Right atrium auricular region (tissue), 2 donors: Measurements from ENCODE around the gene F8. TPM values are rescaled to one million over a fixed set of nuclear protein-coding genes. Genes with fewer than 3 reads are reported as not detected.
"Not testable (repeated sequence)": the region's sequence is repeated elsewhere in the genome, so short reads cannot be mapped to it uniquely, and the experiment has no call there.

Source experiments
- DNase-seq: peaks from one replicate; pipeline ENCODE4 v3.0.0-alpha.2; 2019; ENCODE audit warnings: low spot score
- H3K27ac ChIP-seq, 2 donors: fragments of 200-600 bp; sonication (generic); 1 replicate in 1 of 2; 2 replicates in 1 of 2; pipeline ENCODE4 v1.5.1; 2016 to 2019
- H3K27me3 ChIP-seq, 2 donors: fragments of 200-600 bp; sonication (generic); one replicate each; pipeline versions ENCODE4 v1.5.1 to v1.6.0; 2017 to 2019
- H3K36me3 ChIP-seq: fragments of 200-600 bp; sonication (generic); one replicate; pipeline ENCODE4 v1.5.1; 2016
- H3K4me1 ChIP-seq, 2 donors: fragments of 200-600 bp; sonication (generic); one replicate each; pipeline versions ENCODE4 v1.5.1 to v1.6.0; 2017 to 2019
- H3K4me3 ChIP-seq, 2 donors: fragments of 200-600 bp; sonication (generic); 1 replicate in 1 of 2; 2 replicates in 1 of 2; pipeline ENCODE4 v1.5.1; 2017 to 2019; ENCODE audit warnings: mild to moderate bottlenecking in 1 of 2, moderate library complexity in 1 of 2
- H3K9me3 ChIP-seq, 2 donors: fragments of 200-600 bp; sonication (generic); one replicate each; pipeline ENCODE4 v1.5.1; 2019
- CTCF ChIP-seq, 2 donors: fragments of 200-600 bp; sonication (generic); IDR thresholded peaks; one replicate each; pipeline ENCODE4 v1.5.1; 2019; ENCODE audit warnings: antibody characterized with exemption in 2 of 2
- total RNA-seq, 2 donors: library from RNA; depleted of rRNA; stranded (reverse); fragments of >200 nt; gene quantifications; one replicate each; pipeline ENCODE4 v1.1.0, GENCODE V29; 2016

Gene F8
- total RNA-seq, 2 donors from 2014 or later, result 41.2 to 42.9 TPM

DNA sequence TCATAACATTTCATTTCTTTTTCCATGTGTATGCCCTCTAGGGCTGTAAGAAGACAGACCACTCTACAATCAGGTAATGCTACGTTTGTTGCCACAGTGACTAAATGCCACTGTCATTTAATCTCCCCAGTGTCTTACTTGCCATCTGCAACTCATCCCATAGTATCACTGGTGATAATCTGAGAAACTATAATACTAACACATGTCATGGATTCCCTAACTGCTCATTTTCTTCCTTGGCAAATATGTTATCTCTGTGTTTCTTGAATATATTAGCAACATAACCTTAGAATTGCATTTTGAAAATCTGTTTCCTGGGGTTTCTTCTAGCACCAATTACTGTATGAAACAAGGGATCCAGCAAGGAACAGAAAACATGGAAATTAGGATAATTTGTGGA, 130.2 kb downstream of the F8 start:
- Histone ChIP-seq H3K27ac (no peak overlapping the region), H3K4me3 (no peak overlapping the region), H3K9me3 (no peaks in the 10 kb centered on the region), H3K27me3 (no peaks in the 10 kb centered on the region), H3K36me3 (no peaks in the 10 kb centered on the region), H3K4me1 (no peaks in the 10 kb centered on the region)
- TF ChIP-seq CTCF (IDR thresholded peaks at IDR 0.05), result no peak
- DNase-seq, result no peak

GRCh38 chrX:154890990-154891639, 131.4 kb downstream of the F8 start:
- Histone ChIP-seq H3K27ac (no peak overlapping the region), H3K4me3 (no peak overlapping the region), H3K36me3 (no peaks in the 10 kb centered on the region), H3K9me3 (no peaks in the 10 kb centered on the region), H3K27me3 (no peaks in the 10 kb centered on the region), H3K4me1 (no peaks in the 10 kb centered on the region)
- DNase-seq, result no peak
- TF ChIP-seq CTCF (IDR thresholded peaks at IDR 0.05), result no peak

- H3K27me3 ChIP-seq, H3K4me3 ChIP-seq, H3K27ac ChIP-seq, H3K36me3 ChIP-seq, H3K4me1 ChIP-seq, H3K9me3 ChIP-seq, DNase-seq: not testable (repeated sequence)
Observed at GRCh38 chrX:154886789-154887221, 135.7 kb downstream of the F8 start.

DNA sequence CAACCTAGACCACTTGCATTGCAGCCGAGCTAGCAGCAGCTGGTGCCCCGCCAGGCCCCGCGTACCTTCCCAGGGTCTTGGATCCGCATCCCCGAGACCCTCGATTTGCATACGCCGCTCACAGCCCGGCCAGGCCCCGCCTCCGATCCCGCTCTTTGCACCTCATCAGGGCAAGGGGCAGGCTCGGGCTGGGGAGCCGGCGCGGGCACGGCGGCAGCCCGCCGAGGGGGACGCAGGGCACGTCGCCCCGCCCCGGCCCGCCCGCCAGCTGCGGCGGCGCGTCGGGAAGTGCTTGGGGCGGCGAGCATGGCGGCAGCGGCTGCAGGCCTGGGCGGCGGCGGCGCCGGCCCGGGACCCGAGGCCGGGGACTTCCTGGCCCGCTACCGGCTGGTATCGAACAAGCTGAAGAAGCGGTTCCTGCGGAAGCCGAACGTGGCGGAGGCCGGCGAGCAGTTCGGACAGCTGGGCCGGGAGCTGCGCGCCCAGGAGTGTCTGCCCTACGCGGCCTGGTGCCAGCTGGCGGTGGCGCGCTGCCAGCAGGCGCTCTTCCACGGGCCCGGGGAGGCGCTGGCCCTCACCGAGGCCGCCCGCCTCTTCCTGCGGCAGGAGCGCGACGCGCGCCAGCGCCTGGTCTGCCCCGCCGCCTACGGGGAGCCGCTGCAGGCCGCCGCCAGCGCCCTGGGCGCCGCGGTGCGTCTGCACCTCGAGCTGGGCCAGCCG, 136.3 kb downstream of the F8 start, which contains the start of gene F8A1:
Gene F8A1, plus strand, starts transcription at position 287 of the 720 bp plus-strand sequence. Its CDS starts 20 bp downstream, at position 307.
- H3K27ac ChIP-seq, H3K27me3 ChIP-seq, H3K36me3 ChIP-seq, H3K4me1 ChIP-seq, H3K9me3 ChIP-seq, DNase-seq: not testable (repeated sequence)
- peak within 1 kb of the TSS in 1 of 2 donors; percentile 22 for H3K4me3 ChIP-seq

- DNase-seq, H3K27ac ChIP-seq, H3K27me3 ChIP-seq, H3K9me3 ChIP-seq, H3K4me1 ChIP-seq, H3K36me3 ChIP-seq, H3K4me3 ChIP-seq: not testable (repeated sequence)
Observed at GRCh38 chrX:154885549-154885948, 137.0 kb downstream of the F8 start.

- H3K4me1 ChIP-seq, H3K36me3 ChIP-seq, H3K4me3 ChIP-seq, H3K27ac ChIP-seq, H3K9me3 ChIP-seq, DNase-seq, H3K27me3 ChIP-seq: not testable (repeated sequence)
Observed at GRCh38 chrX:154885057-154885456, 137.5 kb downstream of the F8 start.

DNA sequence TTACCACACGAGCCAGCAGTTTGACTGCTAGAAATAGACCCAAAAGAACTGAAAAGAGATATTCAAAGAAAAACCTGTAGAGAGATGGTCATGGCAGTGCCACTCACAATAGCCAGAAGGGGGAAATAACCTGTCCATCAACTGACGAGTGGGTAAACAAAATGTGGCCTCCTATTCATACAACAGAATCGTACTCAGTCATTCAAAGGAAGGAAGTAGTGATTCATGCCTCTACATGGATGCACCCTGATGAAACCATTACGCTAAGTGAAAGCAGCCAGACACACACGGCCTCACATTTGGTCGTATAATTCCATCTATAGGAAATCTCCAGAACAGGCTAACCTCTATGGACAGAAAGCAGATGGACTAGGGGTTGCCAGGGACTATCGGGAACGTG, 138.5 kb downstream of the F8 start:
- H3K27me3 ChIP-seq, H3K27ac ChIP-seq, H3K4me1 ChIP-seq, H3K36me3 ChIP-seq, H3K4me3 ChIP-seq, H3K9me3 ChIP-seq, DNase-seq: not testable (repeated sequence)

- Histone ChIP-seq H3K27me3 (no peaks in the 10 kb centered on the region), H3K4me3 (no peak overlapping the region), H3K27ac (no peak overlapping the region), H3K36me3 (no peaks in the 10 kb centered on the region), H3K9me3 (peaks cover 0 to 25% of the 10 kb centered on the region in 2 donors), H3K4me1 (no peaks in the 10 kb centered on the region)
- no peak for TF ChIP-seq CTCF (IDR thresholded peaks at IDR 0.05)
- DNase-seq, result no peak
Observed at GRCh38 chrX:154873329-154873728, 149.2 kb downstream of the F8 start.

DNA sequence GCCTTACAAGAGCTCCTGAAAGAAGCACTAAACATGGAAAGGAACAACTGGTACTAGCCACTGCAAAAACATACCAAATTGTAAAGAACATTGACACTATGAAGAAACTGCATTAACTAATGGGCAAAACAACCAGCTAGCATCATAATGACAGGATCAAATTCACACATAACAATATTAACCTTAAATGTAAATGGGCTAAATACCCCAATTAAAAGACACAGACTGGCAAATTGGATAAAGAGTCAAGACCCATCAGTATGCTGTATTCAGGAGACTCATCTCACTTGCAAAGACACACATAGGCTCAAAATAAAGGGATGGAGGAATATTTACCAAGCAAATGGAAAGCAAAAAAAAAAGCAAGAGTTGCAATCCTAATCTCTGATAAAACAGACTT, 154.0 kb downstream of the F8 start:
- not testable (repeated sequence) for DNase-seq, H3K4me1 ChIP-seq, H3K27ac ChIP-seq, H3K4me3 ChIP-seq, H3K36me3 ChIP-seq, H3K27me3 ChIP-seq
- H3K9me3 ChIP-seq, result peaks cover 0 to 50% of the 10 kb centered on the region in 2 donors
